Mesenchymal stem cell (in vitro differentiated cells and primary cell): ENCODE measurements around the gene PKLR.

Experiments
- DNase-seq: peaks from one replicate; pipeline ENCODE4 v3.0.0-alpha.2; 2013
- H2AFZ ChIP-seq: one replicate; pipeline ENCODE4 v1.6.1; 2013; ENCODE audit warnings: low read depth, mild to moderate bottlenecking, control low read depth, inconsistent platforms, low read length, moderate library complexity
- H2AK5ac ChIP-seq: 2 replicates; pipeline ENCODE4 v1.6.1; 2013; ENCODE audit warnings: low read length, moderate library complexity, mild to moderate bottlenecking, inconsistent platforms; ENCODE audit not compliant: severe bottlenecking
- H2BK120ac ChIP-seq: one replicate; pipeline ENCODE4 v1.6.1; 2013; ENCODE audit warnings: low read depth, mild to moderate bottlenecking, inconsistent platforms, low read length, moderate library complexity
- H2BK12ac ChIP-seq, 2 experiments: one replicate each; pipeline ENCODE4 v1.6.1; 2013; ENCODE audit warnings: inconsistent platforms in 2 of 2, low read length in 2 of 2, mild to moderate bottlenecking in 2 of 2, moderate library complexity in 2 of 2, control low read depth in 1 of 2
- H2BK15ac ChIP-seq: one replicate; pipeline ENCODE4 v1.6.1; 2013; ENCODE audit warnings: mild to moderate bottlenecking, low read depth, inconsistent platforms; ENCODE audit not compliant: poor library complexity, severe bottlenecking
- H2BK5ac ChIP-seq: 2 replicates; pipeline ENCODE4 v1.6.1; 2013; ENCODE audit warnings: low read depth, mild to moderate bottlenecking, low read length, control low read depth, inconsistent platforms; ENCODE audit not compliant: poor library complexity, severe bottlenecking
- H3K14ac ChIP-seq, 2 experiments: one replicate each; pipeline ENCODE4 v1.6.1; 2013; ENCODE audit warnings: inconsistent platforms in 2 of 2, low read length in 2 of 2, control low read depth in 1 of 2, mild to moderate bottlenecking in 1 of 2, moderate library complexity in 1 of 2
- H3K18ac ChIP-seq, 2 experiments: one replicate each; pipeline ENCODE4 v1.6.1; 2013; ENCODE audit warnings: inconsistent platforms in 2 of 2, low read length in 2 of 2, control low read depth in 1 of 2, low read depth in 1 of 2, mild to moderate bottlenecking in 1 of 2
- H3K23ac ChIP-seq, 2 experiments: one replicate each; pipeline ENCODE4 v1.6.1; 2013; ENCODE audit warnings: inconsistent platforms in 2 of 2, low read length in 2 of 2, mild to moderate bottlenecking in 2 of 2, moderate library complexity in 2 of 2, control low read depth in 1 of 2
- H3K27ac ChIP-seq: 2 replicates; pipeline ENCODE4 v1.5.1; 2013; ENCODE audit warnings: mild to moderate bottlenecking, moderate library complexity, low read length, control low read depth, inconsistent platforms; ENCODE audit not compliant: poor library complexity, severe bottlenecking
- H3K27me3 ChIP-seq, 2 experiments: 2 replicates each; pipeline versions ENCODE4 v1.6.1 to v1.7.0; 2013; ENCODE audit warnings: low read length in 2 of 2, mild to moderate bottlenecking in 2 of 2, moderate library complexity in 2 of 2, control low read depth in 1 of 2, inconsistent platforms in 1 of 2; ENCODE audit not compliant: control insufficient read depth in 1 of 2, insufficient read depth in 1 of 2
- H3K36me3 ChIP-seq, 2 experiments: 2 replicates each; pipeline versions ENCODE4 v1.6.1 to v1.7.0; 2013; ENCODE audit warnings: low read length in 2 of 2, control low read depth in 1 of 2, inconsistent platforms in 1 of 2, low read depth in 1 of 2, mild to moderate bottlenecking in 1 of 2; ENCODE audit not compliant: insufficient read depth in 2 of 2, control insufficient read depth in 1 of 2
- H3K4ac ChIP-seq, 2 experiments: one replicate each; pipeline ENCODE4 v1.6.1; 2013; ENCODE audit warnings: inconsistent platforms in 2 of 2, low read length in 2 of 2, mild to moderate bottlenecking in 2 of 2, moderate library complexity in 2 of 2, control low read depth in 1 of 2, low read depth in 1 of 2
- H3K4me1 ChIP-seq: 2 replicates; pipeline ENCODE4 v1.6.1; 2013; ENCODE audit warnings: low read depth, low read length, control low read depth; ENCODE audit not compliant: control insufficient read depth, insufficient read depth
- H3K4me2 ChIP-seq: 2 replicates; pipeline ENCODE4 v1.6.1; 2013; ENCODE audit warnings: low read length, mild to moderate bottlenecking, inconsistent platforms; ENCODE audit not compliant: poor library complexity, severe bottlenecking
- H3K4me3 ChIP-seq, 2 experiments: 2 replicates each; pipeline versions ENCODE4 v1.5.1 to v1.7.0; 2013; ENCODE audit warnings: low read length in 2 of 2, mild to moderate bottlenecking in 2 of 2, control low read depth in 1 of 2, low read depth in 1 of 2; ENCODE audit not compliant: insufficient read depth in 1 of 2
- H3K79me1 ChIP-seq: replicated peaks from 2 replicates; pipeline ENCODE4 v1.6.1; 2013; ENCODE audit warnings: mild to moderate bottlenecking, control low read depth, low read length, inconsistent platforms; ENCODE audit not compliant: poor library complexity, severe bottlenecking
- H3K9ac ChIP-seq: 2 replicates; pipeline ENCODE4 v1.7.0; 2013; ENCODE audit warnings: mild to moderate bottlenecking, low read length, moderate library complexity
- H3K9me3 ChIP-seq: 2 replicates; pipeline ENCODE4 v1.7.0; 2013; ENCODE audit warnings: mild to moderate bottlenecking, low read length; ENCODE audit not compliant: control insufficient read depth
- H4K8ac ChIP-seq: one replicate; pipeline ENCODE4 v1.6.1; 2013; ENCODE audit warnings: inconsistent platforms, mild to moderate bottlenecking, low read length, moderate library complexity
- H4K91ac ChIP-seq: one replicate; pipeline ENCODE4 v1.6.1; 2013; ENCODE audit warnings: mild to moderate bottlenecking, low read length, inconsistent platforms
- WGBS: methylation state at CpG from one replicate; pipeline ENCODE4 v1.1.7; 2013; ENCODE audit warnings: mixed read lengths; 5-methylcytosine and 5-hydroxymethylcytosine counted together

PKLR gene

GRCh38 chr1:155277070-155277901, 24.0 kb downstream of the PKLR start, which contains the start of gene HCN3:
TSS of gene HCN3 (plus strand) at chr1:155277463. CDS start at chr1:155277591, 128 bp downstream.
- no peak within 1 kb of the TSS for H3K4ac ChIP-seq
- H2BK5ac ChIP-seq, result no peak within 1 kb of the TSS
- H3K27me3 ChIP-seq, result no peaks in the 10 kb centered on the region
- H3K4me1 ChIP-seq, result peaks cover 8% of the 10 kb centered on the region
- WGBS, result under 1% methylated on average over 63 of the region's 68 CpGs
- peak within 1 kb of the TSS; percentile 70 to 89 for H3K4me3 ChIP-seq
- no peak within 1 kb of the TSS for H4K8ac ChIP-seq
- peaks cover under 1 to 1% of the 10 kb centered on the region in 2 experiments for H3K36me3 ChIP-seq
- no peak within 1 kb of the TSS for H2BK120ac ChIP-seq
- H3K9ac ChIP-seq, result peak within 1 kb of the TSS; percentile 78
- H3K23ac ChIP-seq, result no peak within 1 kb of the TSS
- H3K4me2 ChIP-seq, result peak within 1 kb of the TSS; percentile 98
- peak within 1 kb of the TSS in 1 of 2 experiments; percentile 11 for H3K18ac ChIP-seq
- no peak within 1 kb of the TSS for H3K14ac ChIP-seq
- peak; percentile 95 for DNase-seq
- H2BK12ac ChIP-seq, result no peak within 1 kb of the TSS
- no peak within 1 kb of the TSS for H4K91ac ChIP-seq
- no peak within 1 kb of the TSS for H3K27ac ChIP-seq
- no peaks in the 10 kb centered on the region for H3K9me3 ChIP-seq
- H2BK15ac ChIP-seq, result peak within 1 kb of the TSS; percentile 49
- H2AFZ ChIP-seq, result peak within 1 kb of the TSS; percentile 91
- H2AK5ac ChIP-seq, result no peak within 1 kb of the TSS
- peaks cover 4% of the 10 kb centered on the region for H3K79me1 ChIP-seq

GRCh38 chr1:155273343-155274245, 27.6 kb downstream of the PKLR start, which contains the start of gene CLK2:
TSS of gene CLK2 (minus strand) at chr1:155273504. CDS start at chr1:155270977, 2,527 bp downstream.
- Histone ChIP-seq H3K9me3 (no peaks in the 10 kb centered on the region), H3K18ac (peak within 1 kb of the TSS; percentile 71 to 97), H3K4me2 (peak within 1 kb of the TSS; percentile 86), H3K79me1 (peaks cover 13% of the 10 kb centered on the region), H3K4ac (peak within 1 kb of the TSS; percentile 82 to 92), H3K14ac (peak within 1 kb of the TSS; percentile 29 to 53), H2BK15ac (peak within 1 kb of the TSS; percentile 61), H2BK5ac (peak within 1 kb of the TSS; percentile 78), H3K4me3 (peak within 1 kb of the TSS; percentile 78 to 88), H4K8ac (peak within 1 kb of the TSS; percentile 83), H3K27ac (peak within 1 kb of the TSS; percentile 92), H3K36me3 (peaks cover 22 to 30% of the 10 kb centered on the region in 2 experiments), H3K4me1 (peaks cover 7% of the 10 kb centered on the region), H4K91ac (peak within 1 kb of the TSS; percentile 85), H2BK120ac (peak within 1 kb of the TSS; percentile 99), H2AK5ac (peak within 1 kb of the TSS; percentile 85), H2BK12ac (peak within 1 kb of the TSS; percentile 35 to 64), H3K23ac (no peak within 1 kb of the TSS), H2AFZ (no peak within 1 kb of the TSS), H3K27me3 (no peaks in the 10 kb centered on the region), H3K9ac (peak within 1 kb of the TSS; percentile 90)
- peak; percentile 93 for DNase-seq
- WGBS, result 21% methylated on average over 53 of the region's 61 CpGs

GRCh38 chr1:155272466-155273342, 28.5 kb downstream of the PKLR start:
- H3K4me2 ChIP-seq, result peak overlapping the region; percentile 72
- H2BK5ac ChIP-seq, result peak overlapping the region; percentile 78
- H3K36me3 ChIP-seq, result peaks cover 31 to 39% of the 10 kb centered on the region in 2 experiments
- peak overlapping the region; percentile 17 to 53 for H3K14ac ChIP-seq
- WGBS, result 8% methylated on average over 28 of the region's 44 CpGs
- H3K23ac ChIP-seq, result no peak overlapping the region
- H3K4me1 ChIP-seq, result peaks cover 3% of the 10 kb centered on the region
- H2BK15ac ChIP-seq, result peak overlapping the region; percentile 19
- peak overlapping the region; percentile 67 to 97 for H3K18ac ChIP-seq
- H2BK120ac ChIP-seq, result peak overlapping the region; percentile 99
- peak overlapping the region; percentile 85 for H4K91ac ChIP-seq
- H3K27ac ChIP-seq, result peak overlapping the region; percentile 92
- peak overlapping the region; percentile 82 to 92 for H3K4ac ChIP-seq
- peak overlapping the region; percentile 78 to 88 for H3K4me3 ChIP-seq
- H2AK5ac ChIP-seq, result no peak overlapping the region
- H3K9me3 ChIP-seq, result no peaks in the 10 kb centered on the region
- H3K27me3 ChIP-seq, result no peaks in the 10 kb centered on the region
- H4K8ac ChIP-seq, result peak overlapping the region; percentile 81
- peak overlapping the region in 1 of 2 experiments; percentile 35 for H2BK12ac ChIP-seq
- peak overlapping the region; percentile 90 for H3K9ac ChIP-seq
- no peak overlapping the region for H2AFZ ChIP-seq
- peaks cover 17% of the 10 kb centered on the region for H3K79me1 ChIP-seq
- DNase-seq, result peak; percentile 79
